ENCODE data around the gene PROCR. TPM values are rescaled to one million over a fixed set of nuclear protein-coding genes. Genes with fewer than 3 reads are reported as not detected.

PROCR gene
- total and polyA plus RNA-seq, 9 of the 15 experiments (the other 6 are each of a cell fraction or from before 2014, with no cell fraction given): 1.6 to 7.1 (median 4.0) TPM

Small RNAs within 50 kb of the gene (small RNA-seq; reads per million reads assigned to genes)
- not detected for gene MT1P3
- not detected for gene RNA5SP483

Other genes with a start within 250 kb of the PROCR start
Only the 7 nearest of the 9 such genes appear.
- 0.14 TPM in 1 of 2 replicates, not detected in the other for gene MYH7B, start 216.2 kb upstream of the PROCR start, total RNA-seq (2014; rRNA removed)
- gene MYH7B, start 216.2 kb upstream of the PROCR start, total RNA-seq (2014; rRNA removed; fragmentation: Illumina TruSeq; extraction: Trizol): not detected in 2 replicates
- 0.11 TPM in 1 of 2 replicates, not detected in the other for gene MYH7B, start 216.2 kb upstream of the PROCR start, total RNA-seq (2015; rRNA removed; fragmentation: Illumina TruSeq; extraction: Trizol)
- gene MYH7B, start 216.2 kb upstream of the PROCR start, total RNA-seq (2021): 0.11 and 0.13 TPM in 2 replicates
- gene MYH7B, start 216.2 kb upstream of the PROCR start, polyA plus RNA-seq (2011; rRNA removed): 0.22 and 0.37 TPM in 2 replicates
- gene MYH7B, start 216.2 kb upstream of the PROCR start, polyA plus RNA-seq (2014; fragmentation: Illumina TruSeq; extraction: Trizol): 0.06 and 0.07 TPM in 2 replicates
- gene MYH7B, start 216.2 kb upstream of the PROCR start, polyA plus RNA-seq (2014; fragmentation: Nextera tagmentation; extraction: Ambion mirVana): not detected
- 0.09 and 0.34 TPM in 2 replicates for gene MYH7B, start 216.2 kb upstream of the PROCR start, polyA plus RNA-seq (2014; rRNA removed)
- 27.8 and 30.4 TPM in 2 replicates for gene TRPC4AP, start 79.3 kb upstream of the PROCR start, total RNA-seq (2014; rRNA removed)
- 30.8 and 31.4 TPM in 2 replicates for gene TRPC4AP, start 79.3 kb upstream of the PROCR start, total RNA-seq (2014; rRNA removed; fragmentation: Illumina TruSeq; extraction: Trizol)
- 33.2 and 33.3 TPM in 2 replicates for gene TRPC4AP, start 79.3 kb upstream of the PROCR start, total RNA-seq (2015; rRNA removed; fragmentation: Illumina TruSeq; extraction: Trizol)
- gene TRPC4AP, start 79.3 kb upstream of the PROCR start, total RNA-seq (2021): 52.4 and 55.9 TPM in 2 replicates
- 70.3 and 92.0 TPM in 2 replicates for gene TRPC4AP, start 79.3 kb upstream of the PROCR start, polyA plus RNA-seq (2011; rRNA removed)
- gene TRPC4AP, start 79.3 kb upstream of the PROCR start, polyA plus RNA-seq (2014; fragmentation: Illumina TruSeq; extraction: Trizol): 49.1 and 53.7 TPM in 2 replicates
- gene TRPC4AP, start 79.3 kb upstream of the PROCR start, polyA plus RNA-seq (2014; fragmentation: Nextera tagmentation; extraction: Ambion mirVana): 1 to 10 TPM; 2.3 to 3.6 TPM
- 54.4 and 55.0 TPM in 2 replicates for gene TRPC4AP, start 79.3 kb upstream of the PROCR start, polyA plus RNA-seq (2014; rRNA removed)
- 10.1 and 13.3 TPM in 2 replicates for gene EDEM2, start 24.7 kb upstream of the PROCR start, total RNA-seq (2014; rRNA removed)
- 8.6 and 9.7 TPM in 2 replicates for gene EDEM2, start 24.7 kb upstream of the PROCR start, total RNA-seq (2014; rRNA removed; fragmentation: Illumina TruSeq; extraction: Trizol)
- 10.9 and 11.2 TPM in 2 replicates for gene EDEM2, start 24.7 kb upstream of the PROCR start, total RNA-seq (2015; rRNA removed; fragmentation: Illumina TruSeq; extraction: Trizol)
- gene EDEM2, start 24.7 kb upstream of the PROCR start, total RNA-seq (2021): 9.8 and 10.4 TPM in 2 replicates
- gene EDEM2, start 24.7 kb upstream of the PROCR start, polyA plus RNA-seq (2011; rRNA removed): 6.9 and 8.8 TPM in 2 replicates
- gene EDEM2, start 24.7 kb upstream of the PROCR start, polyA plus RNA-seq (2014; fragmentation: Illumina TruSeq; extraction: Trizol): 10.3 and 11.0 TPM in 2 replicates
- gene EDEM2, start 24.7 kb upstream of the PROCR start, polyA plus RNA-seq (2014; fragmentation: Nextera tagmentation; extraction: Ambion mirVana): 1 to 10 TPM; 7.3 to 9.1 TPM
- gene EDEM2, start 24.7 kb upstream of the PROCR start, polyA plus RNA-seq (2014; rRNA removed): 5.5 and 6.9 TPM in 2 replicates
- gene MMP24, start 54.6 kb downstream of the PROCR start, total RNA-seq (2014; rRNA removed): not detected in 2 replicates
- gene MMP24, start 54.6 kb downstream of the PROCR start, total RNA-seq (2014; rRNA removed; fragmentation: Illumina TruSeq; extraction: Trizol): 0.03 TPM in 1 of 2 replicates, not detected in the other
- gene MMP24, start 54.6 kb downstream of the PROCR start, total RNA-seq (2015; rRNA removed; fragmentation: Illumina TruSeq; extraction: Trizol): 0.07 and 0.08 TPM in 2 replicates
- 0.09 TPM in 1 of 2 replicates, not detected in the other for gene MMP24, start 54.6 kb downstream of the PROCR start, total RNA-seq (2021)
- gene MMP24, start 54.6 kb downstream of the PROCR start, polyA plus RNA-seq (2011; rRNA removed): 0.03 and 0.05 TPM in 2 replicates
- gene MMP24, start 54.6 kb downstream of the PROCR start, polyA plus RNA-seq (2014; fragmentation: Illumina TruSeq; extraction: Trizol): 0.03 and 0.04 TPM in 2 replicates
- not detected for gene MMP24, start 54.6 kb downstream of the PROCR start, polyA plus RNA-seq (2014; fragmentation: Nextera tagmentation; extraction: Ambion mirVana)
- gene MMP24, start 54.6 kb downstream of the PROCR start, polyA plus RNA-seq (2014; rRNA removed): not detected in 2 replicates
- gene MMP24OS, start 106.0 kb downstream of the PROCR start, total RNA-seq (2014; rRNA removed): 11.4 and 16.0 TPM in 2 replicates
- 3.8 and 5.6 TPM in 2 replicates for gene MMP24OS, start 106.0 kb downstream of the PROCR start, total RNA-seq (2014; rRNA removed; fragmentation: Illumina TruSeq; extraction: Trizol)
- 10.4 and 12.6 TPM in 2 replicates for gene MMP24OS, start 106.0 kb downstream of the PROCR start, total RNA-seq (2015; rRNA removed; fragmentation: Illumina TruSeq; extraction: Trizol)
- gene MMP24OS, start 106.0 kb downstream of the PROCR start, total RNA-seq (2021): 38.6 and 41.5 TPM in 2 replicates
- 13.1 and 16.3 TPM in 2 replicates for gene MMP24OS, start 106.0 kb downstream of the PROCR start, polyA plus RNA-seq (2011; rRNA removed)
- gene MMP24OS, start 106.0 kb downstream of the PROCR start, polyA plus RNA-seq (2014; fragmentation: Illumina TruSeq; extraction: Trizol): 18.8 and 25.0 TPM in 2 replicates
- gene MMP24OS, start 106.0 kb downstream of the PROCR start, polyA plus RNA-seq (2014; fragmentation: Nextera tagmentation; extraction: Ambion mirVana): 1 to 10 TPM in 1 of 2 experiments, under 1 TPM in 1; 0.92 to 1.6 TPM
- 26.5 and 33.5 TPM in 2 replicates for gene MMP24OS, start 106.0 kb downstream of the PROCR start, polyA plus RNA-seq (2014; rRNA removed)
- 200 and 244 TPM in 2 replicates for gene EIF6, start 112.7 kb downstream of the PROCR start, total RNA-seq (2014; rRNA removed)
- 132 and 180 TPM in 2 replicates for gene EIF6, start 112.7 kb downstream of the PROCR start, total RNA-seq (2014; rRNA removed; fragmentation: Illumina TruSeq; extraction: Trizol)
- 179 and 180 TPM in 2 replicates for gene EIF6, start 112.7 kb downstream of the PROCR start, total RNA-seq (2015; rRNA removed; fragmentation: Illumina TruSeq; extraction: Trizol)
- 229 and 249 TPM in 2 replicates for gene EIF6, start 112.7 kb downstream of the PROCR start, total RNA-seq (2021)
- 165 and 190 TPM in 2 replicates for gene EIF6, start 112.7 kb downstream of the PROCR start, polyA plus RNA-seq (2011; rRNA removed)
- 247 and 288 TPM in 2 replicates for gene EIF6, start 112.7 kb downstream of the PROCR start, polyA plus RNA-seq (2014; fragmentation: Illumina TruSeq; extraction: Trizol)
- 100 to 1,000 TPM; 807 to 832 TPM for gene EIF6, start 112.7 kb downstream of the PROCR start, polyA plus RNA-seq (2014; fragmentation: Nextera tagmentation; extraction: Ambion mirVana)
- gene EIF6, start 112.7 kb downstream of the PROCR start, polyA plus RNA-seq (2014; rRNA removed): 230 and 241 TPM in 2 replicates
- not detected in 2 replicates for gene FAM83C, start 120.4 kb downstream of the PROCR start, total RNA-seq (2014; rRNA removed)
- gene FAM83C, start 120.4 kb downstream of the PROCR start, total RNA-seq (2014; rRNA removed; fragmentation: Illumina TruSeq; extraction: Trizol): not detected in 2 replicates
- gene FAM83C, start 120.4 kb downstream of the PROCR start, total RNA-seq (2015; rRNA removed; fragmentation: Illumina TruSeq; extraction: Trizol): not detected in 2 replicates
- gene FAM83C, start 120.4 kb downstream of the PROCR start, total RNA-seq (2021): not detected in 2 replicates
- gene FAM83C, start 120.4 kb downstream of the PROCR start, polyA plus RNA-seq (2011; rRNA removed): not detected in 2 replicates
- gene FAM83C, start 120.4 kb downstream of the PROCR start, polyA plus RNA-seq (2014; fragmentation: Illumina TruSeq; extraction: Trizol): not detected in 2 replicates
- gene FAM83C, start 120.4 kb downstream of the PROCR start, polyA plus RNA-seq (2014; fragmentation: Nextera tagmentation; extraction: Ambion mirVana): not detected
- not detected in 2 replicates for gene FAM83C, start 120.4 kb downstream of the PROCR start, polyA plus RNA-seq (2014; rRNA removed)